SK-N-SH treated with all-trans-retinoic acid at 6 μM for 48 hours (cell line): ENCODE measurements around the gene TRMT1.

Experiments used
- ATAC-seq: fragments of 200-7000 bp; cut with Tn5 transposase; 3 replicates; pipeline ENCODE4 v1.9.1; 2020; ENCODE audit warnings: mild to moderate bottlenecking, moderate library complexity
- ARNTL ChIP-seq: fragments of 450-650 bp; formaldehyde crosslinking; IDR thresholded peaks from 2 replicates; pipeline ENCODE4 v1.5.0; 2020; ENCODE audit warnings: low read depth, mild to moderate bottlenecking, moderate library complexity, borderline replicate concordance
- BACH2 ChIP-seq: fragments of 250-450 bp; sonication (Bioruptor Pico); IDR thresholded peaks from 2 replicates; pipeline ENCODE4 v1.9.0; 2021; ENCODE audit warnings: mild to moderate bottlenecking, borderline replicate concordance
- CREB5 ChIP-seq: fragments of 250-450 bp; sonication (Bioruptor Pico); IDR thresholded peaks from 2 replicates; pipeline ENCODE4 v1.5.1; 2020; ENCODE audit warnings: low read depth, mild to moderate bottlenecking, moderate library complexity
- CSDC2 ChIP-seq: fragments of 250-450 bp; sonication (Bioruptor Pico); IDR thresholded peaks from 2 replicates; pipeline ENCODE4 v1.5.0; 2020; ENCODE audit warnings: mild to moderate bottlenecking, moderate library complexity
- CSRNP3 ChIP-seq: fragments of 250-450 bp; sonication (Bioruptor Pico); IDR thresholded peaks from 2 replicates; pipeline ENCODE4 v1.5.1; 2021; ENCODE audit warnings: mild to moderate bottlenecking, moderate library complexity
- ESRRG ChIP-seq: fragments of 250-450 bp; sonication (Bioruptor Pico); IDR thresholded peaks from 2 replicates; pipeline ENCODE4 v1.6.1; 2021; ENCODE audit warnings: mild to moderate bottlenecking
- GLIS3 ChIP-seq: fragments of 250-450 bp; sonication (Bioruptor Pico); IDR thresholded peaks from 2 replicates; pipeline ENCODE4 v1.5.0; 2020; ENCODE audit warnings: mild to moderate bottlenecking, moderate library complexity
- ISL1 ChIP-seq: fragments of 250-450 bp; sonication (Bioruptor Pico); IDR thresholded peaks from 2 replicates; pipeline ENCODE4 v2.1.2; 2022; ENCODE audit warnings: mild to moderate bottlenecking, moderate library complexity
- OSR1 ChIP-seq: fragments of 250-450 bp; sonication (Bioruptor Pico); IDR thresholded peaks from 2 replicates; pipeline ENCODE4 v1.8.0; 2022; ENCODE audit warnings: moderate library complexity, mild to moderate bottlenecking, inconsistent platforms
- PATZ1 ChIP-seq: fragments of 250-450 bp; sonication (Bioruptor Pico); IDR thresholded peaks from 2 replicates; pipeline ENCODE4 v1.8.0; 2020; ENCODE audit warnings: mild to moderate bottlenecking, moderate library complexity, borderline replicate concordance
- POU6F1 ChIP-seq: fragments of 250-450 bp; sonication (Bioruptor Pico); IDR thresholded peaks from 2 replicates; pipeline ENCODE4 v1.8.0; 2021; ENCODE audit warnings: low read depth, mild to moderate bottlenecking, moderate library complexity, borderline replicate concordance
- PPARA ChIP-seq: fragments of 250-450 bp; sonication (Bioruptor Pico); IDR thresholded peaks from 2 replicates; pipeline ENCODE4 v1.5.0; 2020; ENCODE audit warnings: mild to moderate bottlenecking, borderline replicate concordance
- RARB ChIP-seq: fragments of 250-450 bp; sonication (Bioruptor Pico); IDR thresholded peaks from 2 replicates; pipeline ENCODE4 v1.8.0; 2021; ENCODE audit warnings: mild to moderate bottlenecking, moderate library complexity
- SNAI2 ChIP-seq: fragments of 250-450 bp; sonication (Bioruptor Pico); IDR thresholded peaks from 2 replicates; pipeline ENCODE4 v1.5.0; 2020; ENCODE audit warnings: mild to moderate bottlenecking, moderate library complexity
- TCF4 ChIP-seq: fragments of 250-450 bp; sonication (Bioruptor Pico); IDR thresholded peaks from 2 replicates; pipeline ENCODE4 v1.8.0; 2021; ENCODE audit warnings: mild to moderate bottlenecking, moderate library complexity, borderline replicate concordance
- TOX ChIP-seq: fragments of 250-450 bp; sonication (Bioruptor Pico); IDR thresholded peaks from 2 replicates; pipeline ENCODE4 v1.8.0; 2021; ENCODE audit warnings: mild to moderate bottlenecking, moderate library complexity, borderline replicate concordance
- TSHZ2 ChIP-seq: fragments of 250-450 bp; sonication (Bioruptor Pico); IDR thresholded peaks from 2 replicates; pipeline ENCODE4 v1.5.0; 2020; ENCODE audit warnings: mild to moderate bottlenecking, moderate library complexity
- ZC3H10 ChIP-seq: fragments of 250-450 bp; sonication (Bioruptor Pico); IDR thresholded peaks from 2 replicates; pipeline ENCODE4 v1.5.1; 2021; ENCODE audit warnings: mild to moderate bottlenecking, moderate library complexity
- ZFP3 ChIP-seq: fragments of 250-450 bp; sonication (Bioruptor Pico); IDR thresholded peaks from 2 replicates; pipeline ENCODE4 v1.5.0; 2020; ENCODE audit warnings: mild to moderate bottlenecking, moderate library complexity
- ZFP30 ChIP-seq: fragments of 450-650 bp; formaldehyde crosslinking; IDR thresholded peaks from 2 replicates; pipeline ENCODE4 v1.5.0; 2022; ENCODE audit warnings: mild to moderate bottlenecking, moderate library complexity
- ZNF565 ChIP-seq: fragments of 450-650 bp; formaldehyde crosslinking; conservative IDR thresholded peaks from 2 replicates; pipeline ENCODE4 v1.5.0; 2020; ENCODE audit warnings: low read depth, mild to moderate bottlenecking, moderate library complexity
- ZNF70 ChIP-seq: fragments of 450-650 bp; formaldehyde crosslinking; IDR thresholded peaks from 2 replicates; pipeline ENCODE4 v1.5.0; 2020; ENCODE audit warnings: mild to moderate bottlenecking, moderate library complexity
- ZNF8 ChIP-seq: fragments of 450-650 bp; formaldehyde crosslinking; IDR thresholded peaks from 2 replicates; pipeline ENCODE4 v1.5.0; 2020; ENCODE audit warnings: mild to moderate bottlenecking, moderate library complexity

Gene TRMT1

GRCh38 chr19:13066933-13067807 is 49.4 kb downstream of the TRMT1 start:
- no peak for TF ChIP-seq POU6F1 (CRISPR knock-in tag)
- ATAC-seq = no peak

- no peak for ATAC-seq
- TF ChIP-seq CSDC2 (CRISPR knock-in tag) = no peak
- TF ChIP-seq ZFP30 (CRISPR knock-in tag) = no peak
- TF ChIP-seq SNAI2 (CRISPR knock-in tag) = no peak
- TF ChIP-seq TSHZ2 (CRISPR knock-in tag) = no peak
- no peak for TF ChIP-seq TCF4 (CRISPR knock-in tag)
- TF ChIP-seq ZNF565 (CRISPR knock-in tag) = no peak
- TF ChIP-seq ESRRG (CRISPR knock-in tag) = no peak
- no peak for TF ChIP-seq ZC3H10 (CRISPR knock-in tag)
- TF ChIP-seq CSRNP3 (CRISPR knock-in tag) = no peak
- TF ChIP-seq ZFP3 (CRISPR knock-in tag) = no peak
- no peak for TF ChIP-seq ARNTL (CRISPR knock-in tag)
- TF ChIP-seq, all 23 proteins: peak for 0
Measured at GRCh38 chr19:13066226-13066625, 50.3 kb downstream of the TRMT1 start.

- no peak for ATAC-seq
- TF ChIP-seq TSHZ2 (CRISPR knock-in tag) (no peak), PPARA (no peak), ZFP3 (CRISPR knock-in tag) (no peak), CREB5 (CRISPR knock-in tag) (no peak), ZNF565 (CRISPR knock-in tag) (no peak), ZNF8 (CRISPR knock-in tag) (no peak), CSDC2 (CRISPR knock-in tag) (no peak), BACH2 (CRISPR knock-in tag) (no peak), RARB (CRISPR knock-in tag) (no peak), OSR1 (CRISPR knock-in tag) (no peak), ZC3H10 (CRISPR knock-in tag) (no peak), ISL1 (CRISPR knock-in tag) (no peak), ESRRG (CRISPR knock-in tag) (no peak), ZNF70 (CRISPR knock-in tag) (no peak), PATZ1 (CRISPR knock-in tag) (no peak), GLIS3 (CRISPR knock-in tag) (no peak), TOX (CRISPR knock-in tag) (no peak), CSRNP3 (CRISPR knock-in tag) (no peak), ZFP30 (CRISPR knock-in tag) (no peak)
Measured at GRCh38 chr19:13064092-13064489, 52.4 kb downstream of the TRMT1 start.
